B cell (primary cell): ENCODE results near the gene SFXN3. TPM values are rescaled to one million over a fixed set of nuclear protein-coding genes. Genes with fewer than 3 reads are reported as not detected.

Source experiments
- ATAC-seq: fragments of 200-7000 bp; cut with Tn5 transposase; one replicate; pipeline ENCODE4 v1.10.0; 2021; ENCODE audit warnings: low read depth, mild to moderate bottlenecking, moderate number of reproducible peaks, moderate library complexity
- CTCF ChIA-PET: fragments of 350-600 bp; sonication (Branson Sonifier 250); formaldehyde crosslinking; loops from one replicate; lab custom pipeline; 2021; ENCODE audit warnings: antibody characterized with exemption, inconsistent platforms; lab: Charles Lee
- POLR2A ChIA-PET: fragments of 350-600 bp; sonication (Branson Sonifier 250); formaldehyde crosslinking; loops from one replicate; lab custom pipeline; 2021; ENCODE audit warnings: antibody characterized with exemption; lab: Charles Lee
- DNase-seq: peaks from one replicate; pipeline ENCODE4 v3.0.0; 2013
- H2AFZ ChIP-seq: 2 replicates; pipeline ENCODE4 v1.6.1; 2012; ENCODE audit warnings: mild to moderate bottlenecking, low read depth, low read length; ENCODE audit not compliant: insufficient read depth, poor library complexity, severe bottlenecking
- H3K27ac ChIP-seq, 2 donors: 1 replicate in 1 of 2; 2 replicates in 1 of 2; pipeline ENCODE4 v1.5.1; 2012 to 2013; ENCODE audit warnings: low read length in 2 of 2, mild to moderate bottlenecking in 2 of 2, moderate library complexity in 1 of 2
- H3K27me3 ChIP-seq, 4 experiments: fragments of 200-600 bp in 1 of 4; sonication (generic) in 1 of 4; replicated peaks in 1 of 4; 1 replicate in 2 of 4; 2 replicates in 2 of 4; pipeline versions ENCODE4 v1.6.1 to v1.7.0; 2013 to 2016; ENCODE audit warnings: low read length in 3 of 4, mild to moderate bottlenecking in 2 of 4, mixed read lengths in 1 of 4, moderate library complexity in 1 of 4; ENCODE audit not compliant: insufficient read depth in 4 of 4, control insufficient read depth in 3 of 4; ENCODE audit errors: control extremely low read depth in 1 of 4
- H3K36me3 ChIP-seq, 2 experiments: replicated peaks in 1 of 2; 1 replicate in 1 of 2; 2 replicates in 1 of 2; pipeline versions ENCODE4 v1.6.1 to v1.7.1; 2013; ENCODE audit warnings: low read length in 1 of 2; ENCODE audit not compliant: insufficient read depth in 2 of 2, control insufficient read depth in 1 of 2; ENCODE audit errors: control extremely low read depth in 1 of 2, extremely low read depth in 1 of 2
- H3K4me1 ChIP-seq, 2 donors: fragments of 200-600 bp in 1 of 2; sonication (generic) in 1 of 2; 1 replicate in 1 of 2; 2 replicates in 1 of 2; pipeline versions ENCODE4 v1.5.1 to v1.6.1; 2013 to 2017; ENCODE audit warnings: low read length in 2 of 2; ENCODE audit not compliant: control insufficient read depth in 2 of 2, insufficient read depth in 2 of 2
- H3K4me2 ChIP-seq: replicated peaks from 2 replicates; pipeline ENCODE3; 2012; ENCODE audit warnings: mild to moderate bottlenecking, low read depth, low read length; ENCODE audit not compliant: poor library complexity, severe bottlenecking
- H3K4me3 ChIP-seq, 5 experiments: fragments of 200-600 bp in 1 of 5; sonication (generic) in 1 of 5; 1 replicate in 3 of 5; 2 replicates in 2 of 5; pipeline versions ENCODE4 v1.5.1 to v1.7.0; 2011 to 2016; ENCODE audit warnings: low read length in 4 of 5, mild to moderate bottlenecking in 4 of 5, low read depth in 2 of 5, control low read depth in 1 of 5, moderate library complexity in 1 of 5; ENCODE audit not compliant: insufficient read depth in 1 of 5; ENCODE audit errors: control extremely low read depth in 1 of 5, extremely low read depth in 1 of 5
- H3K79me2 ChIP-seq: fragments of 200-600 bp; sonication (generic); one replicate; pipeline ENCODE4 v1.6.0; 2016; ENCODE audit warnings: low read length; ENCODE audit not compliant: control insufficient read depth, insufficient read depth
- H3K9ac ChIP-seq: fragments of 200-600 bp; sonication (generic); 2 replicates; pipeline ENCODE4 v1.6.1; 2017; ENCODE audit warnings: mild to moderate bottlenecking, low read length, moderate library complexity
- H3K9me3 ChIP-seq, 3 donors: one replicate each; pipeline versions ENCODE4 v1.6.1 to v1.7.1; 2013; ENCODE audit warnings: low read length in 2 of 3; ENCODE audit not compliant: control insufficient read depth in 2 of 3, insufficient read depth in 1 of 3; ENCODE audit errors: control extremely low read depth in 1 of 3
- H4K20me1 ChIP-seq: 2 replicates; pipeline ENCODE4 v1.6.0; 2012; ENCODE audit warnings: mild to moderate bottlenecking, low read length; ENCODE audit not compliant: insufficient read depth, control insufficient read depth, poor library complexity, severe bottlenecking
- H3K27ac Mint-ChIP-seq: one replicate; pipeline ENCODE4 v1.8.0; 2021; ENCODE audit warnings: mixed read lengths
- H3K27me3 Mint-ChIP-seq: one replicate; pipeline ENCODE4 v1.8.0; 2021; ENCODE audit warnings: mixed read lengths
- H3K4me1 Mint-ChIP-seq: one replicate; pipeline ENCODE4 v1.8.0; 2021; ENCODE audit warnings: mixed read lengths
- H3K4me3 Mint-ChIP-seq: one replicate; pipeline ENCODE4 v1.8.0; 2021; ENCODE audit warnings: mixed read lengths
- H3K9me3 Mint-ChIP-seq: one replicate; pipeline ENCODE4 v1.8.0; 2022; ENCODE audit warnings: mixed read lengths; ENCODE audit not compliant: insufficient read depth
- CTCF ChIP-seq: fragments of 200-600 bp; IDR thresholded peaks from one replicate; pipeline ENCODE4 v1.8.0; 2022; ENCODE audit warnings: antibody characterized with exemption, mild to moderate bottlenecking
- EZH2 ChIP-seq: IDR thresholded peaks from 2 replicates; pipeline ENCODE4 v1.6.1; 2012; ENCODE audit warnings: borderline replicate concordance, low read depth, mild to moderate bottlenecking, moderate library complexity, low read length; ENCODE audit not compliant: insufficient read depth, poor library complexity, severe bottlenecking
- WGBS: methylation state at CpG from one replicate; pipeline ENCODE4 v1.1.5; 2013; ENCODE audit warnings: missing lambda C conversion rate; ENCODE audit not compliant: insufficient coverage; 5-methylcytosine and 5-hydroxymethylcytosine counted together
- intact Hi-C: fragments of 100-400 bp; cut with micrococcal nuclease; formaldehyde crosslinking; loops from one replicate; pipeline ENCODE4 v1.10.0; 2022
- polyA plus RNA-seq: library from polyadenylated mRNA; depleted of rRNA; stranded (reverse); fragments of >200 nt; gene quantifications from 2 replicates; pipeline ENCODE4 v1.2.3, GENCODE V29; 2012
- total RNA-seq, 2 donors: library from RNA; stranded (reverse); fragments of 120-200 nt in 1 of 2; gene quantifications; 1 replicate in 1 of 2; 2 replicates in 1 of 2; pipeline versions ENCODE4 v1.2.3 to v1.2.4, GENCODE V29; 2013 to 2022

Gene SFXN3
- total and polyA plus RNA-seq, 2 donors (not counting 1 experiment from before 2014, with no cell fraction given), result 44.2 to 51.7 TPM

- Mint-ChIP-seq H3K4me3 (no peak overlapping the region), H3K4me1 (no peaks in the 10 kb centered on the region), H3K27ac (no peak overlapping the region), H3K27me3 (peaks cover 62% of the 10 kb centered on the region), H3K9me3 (no peaks in the 10 kb centered on the region)
- no peaks in the 10 kb centered on the region for H4K20me1 ChIP-seq
- ChIA-PET CTCF (interaction anchor here (0.6 to 5.8 kb wide), 3 partner anchors 11 to 35 kb away, joined by 5 to 27 read pairs (median 5); no protein-coding TSS in a partner anchor), POLR2A (no interaction called here)
- H3K9me3 ChIP-seq, result no peaks in the 10 kb centered on the region
- H3K27ac ChIP-seq, result no peak overlapping the region
- no peaks in the 10 kb centered on the region for H3K4me1 ChIP-seq
- no peak for DNase-seq
- no peaks in the 10 kb centered on the region for H3K36me3 ChIP-seq
- intact Hi-C loops, result no loop called here
- no peaks in the 10 kb centered on the region for H3K79me2 ChIP-seq
- no peak overlapping the region for H3K4me2 ChIP-seq
- WGBS, result 72% methylated on average over 6 of the region's 6 CpGs
- H3K27me3 ChIP-seq, result peaks cover 0 to 72% (median 11%) of the 10 kb centered on the region in 4 experiments
- H3K4me3 ChIP-seq, result no peak overlapping the region
- TF ChIP-seq CTCF (no peak), EZH2 (no peak)
- H3K9ac ChIP-seq, result no peak overlapping the region
- no peak for ATAC-seq
- H2AFZ ChIP-seq, result no peak overlapping the region
These were observed 54.8 kb downstream of the SFXN3 start for GRCh38 chr10:101085846-101086245.

- Mint-ChIP-seq H3K27ac (no peak overlapping the region), H3K4me1 (no peaks in the 10 kb centered on the region), H3K4me3 (no peak overlapping the region), H3K9me3 (no peaks in the 10 kb centered on the region), H3K27me3 (peaks cover 67% of the 10 kb centered on the region)
- H3K4me3 ChIP-seq, result no peak overlapping the region
- TF ChIP-seq CTCF (no peak), EZH2 (no peak)
- H3K27me3 ChIP-seq, result peaks cover 0 to 72% (median 10%) of the 10 kb centered on the region in 4 experiments
- no peak overlapping the region for H3K27ac ChIP-seq
- no peak overlapping the region for H3K9ac ChIP-seq
- ChIA-PET POLR2A (no interaction called here), CTCF (interaction anchor here (1.2 to 5.8 kb wide), 3 partner anchors 10 to 55 kb away, joined by 4 to 27 read pairs (median 5); no protein-coding TSS in a partner anchor)
- ATAC-seq, result no peak
- H4K20me1 ChIP-seq, result no peaks in the 10 kb centered on the region
- no peak overlapping the region for H3K4me2 ChIP-seq
- no peaks in the 10 kb centered on the region for H3K4me1 ChIP-seq
- H3K36me3 ChIP-seq, result no peaks in the 10 kb centered on the region
- no peaks in the 10 kb centered on the region for H3K9me3 ChIP-seq
- 75% methylated on average over 2 of the region's 10 CpGs for WGBS
- no peaks in the 10 kb centered on the region for H3K79me2 ChIP-seq
- no peak overlapping the region for H2AFZ ChIP-seq
- no peak for DNase-seq
- intact Hi-C loops, result no loop called here
These were observed 56.3 kb downstream of the SFXN3 start for GRCh38 chr10:101087376-101087775.
